GM19099 (cell line): ENCODE results near the gene USP20.

Experiments
- POLR2A ChIP-seq: IDR thresholded peaks from 3 replicates; pipeline ENCODE4 v1.6.1; 2011; ENCODE audit warnings: low read depth; ENCODE audit not compliant: insufficient read length; ENCODE audit errors: extremely low read depth

Gene USP20

GRCh38 chr9:129835128-129835859 is at the start of gene USP20, which contains the start of gene C9orf78:
USP20 (plus strand) TSS chr9:129835458; CDS start chr9:129852556, 17,098 bp downstream.
C9orf78 (minus strand) TSS chr9:129835275; CDS start chr9:129835221, 54 bp downstream.
- TF ChIP-seq POLR2A: peak; percentile 96

GRCh38 chr9:129785866-129786265 is 49.4 kb upstream of the USP20 start:
- no peak for TF ChIP-seq POLR2A

- TF ChIP-seq POLR2A: no peak
These were observed 48.8 kb upstream of the USP20 start for GRCh38 chr9:129786481-129786880.

GRCh38 chr9:129794549-129794948 is 40.7 kb upstream of the USP20 start:
- TF ChIP-seq POLR2A: no peak

GRCh38 chr9:129798973-129799372 is 36.3 kb upstream of the USP20 start:
- no peak for TF ChIP-seq POLR2A

GRCh38 chr9:129801504-129801903 is 33.8 kb upstream of the USP20 start:
- TF ChIP-seq POLR2A: no peak

GRCh38 chr9:129802833-129803675 is 32.2 kb upstream of the USP20 start, which contains the start of gene TOR1B:
TOR1B (plus strand) TSS chr9:129803184; CDS start chr9:129803213, 29 bp downstream.
- TF ChIP-seq POLR2A: peak; percentile 79

- no peak for TF ChIP-seq POLR2A
These were observed 31.6 kb upstream of the USP20 start for GRCh38 chr9:129803676-129804060.

GRCh38 chr9:129806061-129806460 is 29.2 kb upstream of the USP20 start:
- TF ChIP-seq POLR2A: no peak

GRCh38 chr9:129809346-129809745 is 25.9 kb upstream of the USP20 start:
- TF ChIP-seq POLR2A: no peak

- no peak for TF ChIP-seq POLR2A
These were observed 25.1 kb upstream of the USP20 start for GRCh38 chr9:129810116-129810515.

GRCh38 chr9:129810788-129811187 is 24.5 kb upstream of the USP20 start:
- no peak for TF ChIP-seq POLR2A

GRCh38 chr9:129811967-129812363 is 23.3 kb upstream of the USP20 start:
- TF ChIP-seq POLR2A: no peak

- no peak for TF ChIP-seq POLR2A
These were observed 22.9 kb upstream of the USP20 start for GRCh38 chr9:129812385-129812784.

- TF ChIP-seq POLR2A: no peak
These were observed 21.6 kb upstream of the USP20 start for GRCh38 chr9:129813661-129814060.
